ENCODE data around the gene CHST11.

The CHST11 gene

DNA sequence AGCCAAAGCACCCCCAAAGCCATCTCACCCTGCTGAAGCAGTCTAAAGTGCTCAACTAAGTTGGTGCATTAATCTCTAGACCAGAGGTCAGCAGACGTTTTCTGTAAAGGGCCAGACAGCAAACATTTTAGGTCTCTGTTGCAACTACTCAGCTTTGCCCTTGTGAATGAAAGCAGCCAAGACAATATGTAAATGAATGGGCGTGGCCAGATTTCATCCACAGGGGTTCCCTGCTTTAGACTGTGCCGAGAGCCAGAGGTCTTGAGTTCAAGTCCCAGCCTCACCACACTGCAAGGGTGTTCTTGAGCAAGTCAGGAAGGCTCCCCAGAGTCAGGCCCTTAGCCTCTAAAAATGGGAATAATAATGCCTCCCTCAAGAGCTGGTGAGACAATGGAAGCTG lies 166.2 kb downstream of the CHST11 start:
- in situ Hi-C loops (cut with MboI; ENCODE audit: low sequenced_read_pairs): no loop called here

DNA sequence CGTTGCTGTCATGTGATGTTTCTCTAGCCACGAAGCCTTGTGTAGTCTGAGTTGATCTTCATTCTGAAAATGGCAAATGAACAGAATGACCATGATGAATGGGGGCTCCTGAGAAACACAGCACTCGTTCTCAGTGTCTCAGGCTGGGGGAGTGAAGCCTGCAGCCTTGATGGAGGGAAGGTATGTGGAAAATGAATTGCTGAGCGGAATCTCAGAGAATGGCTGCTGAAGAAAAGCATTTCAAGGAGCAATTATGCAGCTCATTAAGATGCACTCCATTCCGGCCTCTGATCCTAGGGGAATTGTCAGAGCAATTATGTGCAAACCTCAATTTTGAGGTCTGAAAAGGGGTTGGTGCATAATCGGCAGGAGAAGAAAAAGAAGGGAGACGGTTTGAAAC lies 167.1 kb downstream of the CHST11 start:
- in situ Hi-C loops (cut with MboI; ENCODE audit: low sequenced_read_pairs): no loop called here

DNA sequence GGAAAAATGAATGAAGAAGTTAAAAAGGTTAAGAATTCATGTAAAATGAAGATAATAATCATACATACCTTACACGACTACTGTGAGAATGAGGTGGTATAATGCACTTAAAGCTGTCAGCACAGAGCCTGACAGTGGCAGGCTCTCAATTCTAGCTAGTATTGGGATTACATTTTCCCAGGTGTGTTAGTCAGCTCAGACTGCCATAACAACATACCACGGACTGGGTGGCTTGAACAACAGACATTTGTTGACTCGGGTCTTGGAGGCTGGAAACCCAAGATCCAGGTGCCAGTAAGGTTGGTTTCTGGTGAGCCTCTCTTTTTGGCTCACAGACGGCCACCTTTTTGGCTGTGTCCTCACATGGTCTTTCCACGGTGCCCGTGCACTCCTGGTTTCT lies 167.8 kb downstream of the CHST11 start:
- in situ Hi-C loops (cut with MboI; ENCODE audit: low sequenced_read_pairs): no loop called here

DNA sequence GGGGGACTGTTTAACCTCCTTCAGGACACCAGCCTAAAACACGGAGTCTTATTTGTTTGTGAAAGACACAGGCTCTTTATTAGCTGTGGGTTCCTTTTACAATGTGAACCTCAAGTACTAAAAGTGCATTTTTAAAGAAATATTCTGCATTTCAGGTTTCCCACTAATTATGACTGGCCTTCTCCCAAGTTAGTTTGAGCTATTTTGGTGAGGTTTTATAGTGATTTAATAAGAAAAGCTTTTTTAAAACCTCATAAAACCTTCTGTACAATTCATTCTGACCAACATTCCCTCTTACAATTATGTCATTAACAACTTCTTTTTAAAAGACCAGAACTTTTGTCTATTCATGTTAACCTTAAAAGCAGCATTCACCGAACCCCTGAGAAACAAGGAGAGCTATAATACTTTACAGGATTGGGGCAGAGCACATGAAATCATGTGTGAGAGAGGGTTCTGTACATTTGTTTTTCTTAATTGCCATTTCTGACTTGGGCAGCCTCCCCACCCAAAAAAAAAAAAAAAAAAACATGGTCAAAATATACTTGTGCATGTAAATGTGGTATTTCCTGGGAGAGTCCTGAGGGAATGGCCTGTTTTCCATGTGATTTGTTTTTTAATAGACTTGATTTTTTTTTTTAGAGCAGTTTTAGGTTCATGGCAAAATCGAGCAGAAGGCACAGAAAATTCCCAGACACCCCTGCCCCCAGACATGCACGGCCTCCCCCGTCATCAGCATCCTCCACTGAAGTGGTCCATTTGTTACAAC lies 169.5 kb downstream of the CHST11 start:
- in situ Hi-C loops (cut with MboI; ENCODE audit: low sequenced_read_pairs): no loop called here

DNA sequence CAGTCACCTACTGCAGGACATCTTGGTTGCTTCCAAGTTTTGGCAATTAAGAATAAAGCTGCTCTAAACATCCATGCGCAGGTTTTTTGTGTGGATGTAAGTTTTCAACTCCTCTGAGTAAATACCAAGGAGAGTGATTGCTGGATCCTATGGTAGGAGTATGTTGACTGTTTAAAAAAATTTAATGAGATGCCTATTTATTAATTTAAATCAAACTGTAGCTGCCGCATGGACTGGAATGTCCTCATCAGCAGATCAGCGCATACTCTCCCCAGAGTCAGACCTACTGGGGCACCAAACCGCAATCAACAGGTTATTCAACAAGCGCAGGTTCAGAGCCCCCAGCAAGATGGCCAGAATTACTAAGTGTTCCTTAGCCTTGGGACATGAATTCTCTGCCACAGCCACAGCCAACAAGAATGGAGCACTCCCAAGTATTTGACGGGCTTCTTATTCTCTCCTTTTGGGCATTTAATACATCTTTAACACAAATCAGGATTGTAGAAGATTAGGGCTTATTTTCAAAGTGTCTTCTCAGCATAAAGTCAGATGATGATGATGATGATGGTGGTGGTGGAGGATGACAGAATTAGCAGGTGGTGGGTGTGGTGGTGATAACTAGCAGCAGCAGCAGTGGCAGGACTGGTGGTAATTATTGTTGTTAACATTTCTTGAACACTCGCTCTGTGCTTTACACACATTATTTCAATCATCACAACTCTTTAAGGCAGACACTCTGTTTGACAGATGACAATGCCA lies 170.7 kb downstream of the CHST11 start:
- in situ Hi-C loops (cut with MboI; ENCODE audit: low sequenced_read_pairs): no loop called here

DNA sequence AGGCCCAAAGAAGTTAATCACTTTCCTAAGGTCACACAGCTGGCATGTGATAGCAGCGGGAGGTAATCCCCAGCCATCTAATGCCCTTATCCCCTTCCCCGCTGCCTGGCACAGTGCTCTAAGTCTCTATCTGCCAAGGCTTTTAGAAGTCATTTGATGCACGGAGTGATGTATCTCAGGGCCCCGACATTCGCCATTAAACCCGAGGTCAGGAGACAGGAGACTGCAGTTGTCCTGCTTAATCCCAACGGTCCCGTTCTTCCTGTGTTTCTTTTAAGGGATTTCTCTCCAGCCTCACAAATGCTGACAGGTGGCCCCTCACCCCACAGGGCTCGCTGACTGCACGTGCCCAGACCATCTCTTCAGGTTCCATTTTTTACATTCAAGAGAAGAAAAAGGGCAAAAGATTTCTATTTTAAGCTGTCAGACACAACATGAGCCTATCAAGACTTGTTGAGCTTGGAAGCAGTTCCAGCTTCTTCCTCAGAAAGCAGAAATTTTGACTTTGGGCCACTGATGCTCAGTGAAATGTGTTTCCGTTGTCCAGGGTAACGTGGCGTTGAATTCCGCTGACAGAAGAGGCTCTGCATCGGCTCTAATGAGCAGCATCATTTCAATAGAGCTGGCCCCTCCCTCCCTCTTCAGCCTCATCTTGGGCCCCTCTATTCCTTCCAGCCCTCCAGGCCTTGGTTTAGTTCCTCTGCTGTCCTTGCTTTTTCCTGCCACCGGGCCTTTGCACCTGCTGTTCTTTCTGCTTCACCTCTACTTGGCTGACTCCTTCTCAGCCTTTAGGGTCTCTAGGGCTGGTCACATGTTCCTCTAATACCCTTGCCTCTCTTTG lies 171.5 kb downstream of the CHST11 start:
- in situ Hi-C loops (cut with MboI; ENCODE audit: low sequenced_read_pairs): no loop called here

DNA sequence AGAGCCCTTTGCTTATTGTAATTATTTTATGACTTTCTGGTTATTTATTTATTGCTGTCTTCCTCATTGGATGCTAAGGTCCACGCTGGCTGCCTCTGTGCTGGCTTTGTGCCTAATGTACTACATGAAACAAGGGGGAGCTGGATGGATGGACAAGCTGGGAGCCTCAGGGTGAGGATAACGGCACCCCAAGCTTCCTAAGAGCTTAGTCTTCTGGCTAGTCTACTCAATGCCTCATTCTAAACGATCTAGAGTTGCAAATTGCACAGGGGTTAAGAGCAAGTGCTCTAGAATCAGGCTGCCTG lies 172.0 kb downstream of the CHST11 start:
- in situ Hi-C loops (cut with MboI; ENCODE audit: low sequenced_read_pairs): no loop called here

DNA sequence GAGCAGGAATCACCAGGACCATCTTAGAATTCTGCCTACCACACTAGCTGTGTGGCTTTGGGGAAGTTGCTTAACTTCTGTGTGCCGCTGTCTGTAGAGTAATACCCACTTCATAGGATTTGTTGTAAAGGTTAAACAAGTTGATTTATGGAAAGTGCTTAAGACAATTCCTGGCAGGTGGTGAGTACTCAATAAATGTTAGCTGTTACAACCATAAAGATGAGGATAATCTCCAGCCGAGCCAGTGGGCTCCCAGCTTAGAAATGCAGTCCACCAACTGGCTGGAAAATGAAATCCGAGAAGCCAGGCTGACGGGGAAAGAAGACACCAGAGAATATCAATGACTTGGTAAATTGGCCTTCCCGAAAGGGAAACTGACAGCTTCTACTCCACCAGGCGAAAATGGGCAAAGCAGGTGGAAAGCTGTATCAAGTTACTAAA lies 173.5 kb downstream of the CHST11 start:
- in situ Hi-C loops (cut with MboI; ENCODE audit: low sequenced_read_pairs): no loop called here

DNA sequence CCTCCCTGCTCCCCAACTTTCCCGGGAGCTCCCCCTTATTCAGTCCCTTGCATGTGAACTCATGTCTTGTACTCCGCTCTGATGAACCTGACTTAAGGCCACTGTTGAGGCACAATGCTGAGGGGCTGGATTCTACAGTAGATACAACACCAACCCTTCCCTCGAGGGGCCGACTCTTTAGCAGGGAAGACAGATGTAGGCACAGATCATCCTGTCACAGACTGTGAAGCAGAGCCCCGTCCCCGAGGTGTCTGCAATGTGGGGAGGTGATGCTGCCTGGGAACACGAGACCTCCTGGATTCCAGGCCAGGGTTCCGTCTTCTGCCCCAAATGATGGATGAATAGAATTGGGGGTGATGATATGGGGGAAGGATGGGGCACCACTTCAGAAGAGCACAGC lies 175.1 kb downstream of the CHST11 start:
- in situ Hi-C loops (cut with MboI; ENCODE audit: low sequenced_read_pairs): no loop called here

DNA sequence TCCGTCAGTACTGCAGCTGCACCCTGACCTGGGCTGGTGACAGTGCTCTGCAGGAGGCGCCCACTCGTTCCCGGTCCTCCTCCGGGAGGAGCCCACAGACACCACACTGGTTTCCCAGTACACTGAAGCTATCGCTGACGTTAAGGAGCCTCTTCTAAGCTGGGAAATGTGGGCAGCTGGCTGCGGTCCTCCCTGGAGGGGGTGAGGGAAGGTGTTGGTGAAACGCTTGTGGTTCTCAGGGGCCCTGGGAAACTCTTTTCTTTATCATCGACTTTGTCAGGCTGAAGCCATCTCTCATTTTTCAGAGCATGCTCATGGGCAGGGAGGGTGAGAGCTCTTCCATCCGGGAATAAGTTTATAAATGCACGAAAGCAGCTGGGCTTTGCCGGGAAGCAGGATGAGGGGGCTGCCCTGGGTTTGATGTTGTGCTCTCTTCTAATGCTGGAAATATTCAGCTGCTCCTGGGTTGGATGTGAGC lies 176.0 kb downstream of the CHST11 start:
- in situ Hi-C loops (cut with MboI; ENCODE audit: low sequenced_read_pairs): no loop called here

DNA sequence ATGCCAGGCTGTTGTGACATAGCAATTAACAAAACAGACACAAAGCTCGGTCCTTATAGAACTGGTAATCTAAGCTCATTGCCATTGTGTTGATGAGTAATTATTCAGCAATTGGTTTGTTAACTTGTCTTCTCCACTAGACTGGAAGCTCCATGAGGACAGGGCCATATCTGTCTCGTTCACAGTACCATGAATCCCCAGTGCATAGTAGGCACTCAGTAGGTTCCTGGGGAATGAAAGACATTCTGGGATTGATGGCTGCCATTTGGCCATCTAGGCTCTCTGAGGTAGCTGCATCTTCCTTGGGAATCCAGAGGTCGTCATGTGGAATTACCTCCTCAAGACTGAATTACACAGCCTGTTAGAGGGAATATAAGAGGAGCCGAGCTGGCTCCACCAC lies 177.3 kb downstream of the CHST11 start:
- in situ Hi-C loops (cut with MboI; ENCODE audit: low sequenced_read_pairs): no loop called here

DNA sequence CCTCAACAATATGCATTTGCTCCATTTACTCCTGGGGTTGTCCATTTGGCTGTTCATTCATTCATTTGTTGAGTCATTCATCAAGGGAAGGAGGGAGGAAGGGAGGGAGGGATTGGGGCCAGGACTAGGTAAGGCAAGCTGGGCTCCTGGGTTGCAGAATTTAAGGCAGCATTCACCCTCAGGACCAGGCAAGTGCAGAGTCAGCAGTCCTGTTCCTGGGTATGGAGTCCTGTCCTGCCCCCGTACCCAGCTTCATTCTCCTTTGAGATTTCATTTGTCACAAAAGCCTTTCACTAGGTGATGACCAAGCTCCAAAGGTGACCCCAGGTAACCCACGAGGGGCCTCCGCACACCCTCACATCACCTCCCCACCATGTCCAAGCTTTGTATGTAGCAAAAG lies 178.1 kb downstream of the CHST11 start:
- in situ Hi-C loops (cut with MboI; ENCODE audit: low sequenced_read_pairs): no loop called here

DNA sequence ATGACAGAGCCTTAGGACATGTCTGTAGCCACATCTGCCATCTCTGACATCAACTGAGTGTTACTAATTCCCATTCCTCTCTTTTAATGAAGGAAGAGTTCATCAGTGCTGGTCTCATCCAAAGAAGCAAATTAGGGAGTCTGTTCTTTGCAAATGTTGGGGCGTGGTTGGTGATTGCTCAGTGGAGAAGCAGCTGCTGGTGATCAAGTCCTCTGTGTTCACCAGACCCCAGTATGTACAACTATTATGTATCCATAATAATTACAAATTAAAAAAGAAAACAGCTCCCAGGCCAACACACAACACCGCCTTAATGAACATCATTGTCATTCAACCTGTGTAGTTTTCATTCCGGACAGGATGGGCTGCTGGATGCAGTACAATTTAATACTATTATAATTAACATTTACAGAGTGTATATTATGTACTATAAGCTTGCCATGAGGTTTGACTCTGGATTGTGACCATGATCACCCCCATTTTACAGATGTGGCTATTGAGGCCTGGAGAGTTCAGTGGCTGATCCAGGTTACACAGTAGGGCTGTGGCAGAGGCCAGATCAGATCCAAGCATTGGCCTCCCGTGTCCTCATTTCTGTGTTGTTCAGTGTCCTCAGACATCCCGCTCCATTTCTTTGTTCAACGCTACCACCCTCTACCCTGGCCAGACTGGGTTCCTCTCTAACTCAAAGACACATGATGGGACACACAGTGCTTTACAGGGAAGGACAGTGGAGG lies 179.0 kb downstream of the CHST11 start:
- in situ Hi-C loops (cut with MboI; ENCODE audit: low sequenced_read_pairs): no loop called here

DNA sequence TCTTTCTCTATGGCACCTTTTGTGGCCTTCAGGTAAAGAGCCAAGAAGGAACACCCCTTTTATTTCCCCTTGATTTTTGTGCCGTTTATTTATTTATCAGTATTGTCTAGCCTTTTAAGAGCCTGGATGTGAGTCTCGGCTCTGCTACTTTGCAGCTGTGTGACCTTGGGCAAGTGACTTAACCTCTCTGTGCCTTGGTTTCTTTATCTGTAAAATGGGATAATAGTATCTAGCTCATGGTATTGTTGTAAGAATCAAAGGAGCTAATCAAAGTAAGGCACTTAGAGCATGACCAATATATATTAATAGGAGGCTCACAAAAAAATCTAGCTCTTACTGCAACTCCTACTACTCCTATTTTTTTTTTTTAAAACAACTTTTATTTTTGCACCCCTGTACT lies 179.7 kb downstream of the CHST11 start:
- in situ Hi-C loops (cut with MboI; ENCODE audit: low sequenced_read_pairs): no loop called here

DNA sequence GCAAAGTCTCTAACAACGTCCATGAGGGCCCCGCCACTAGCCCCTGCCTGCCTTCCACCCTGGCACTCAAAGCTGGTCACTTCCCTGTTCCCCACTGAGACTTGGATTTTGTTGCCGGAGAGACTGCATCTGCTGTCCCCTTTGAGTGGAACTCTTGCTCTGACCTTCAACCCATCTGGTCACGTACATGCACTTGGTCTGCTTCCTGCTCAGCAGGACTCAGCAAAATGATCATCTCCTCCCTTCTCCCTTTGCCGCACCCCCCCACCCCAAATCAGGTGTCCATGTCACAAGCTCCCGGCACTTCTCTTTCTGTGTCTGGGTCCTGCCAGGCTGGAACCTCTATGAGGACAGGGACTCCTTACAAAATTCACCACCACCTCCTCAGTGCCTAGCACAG lies 180.9 kb downstream of the CHST11 start:
- in situ Hi-C loops (cut with MboI; ENCODE audit: low sequenced_read_pairs): no loop called here

DNA sequence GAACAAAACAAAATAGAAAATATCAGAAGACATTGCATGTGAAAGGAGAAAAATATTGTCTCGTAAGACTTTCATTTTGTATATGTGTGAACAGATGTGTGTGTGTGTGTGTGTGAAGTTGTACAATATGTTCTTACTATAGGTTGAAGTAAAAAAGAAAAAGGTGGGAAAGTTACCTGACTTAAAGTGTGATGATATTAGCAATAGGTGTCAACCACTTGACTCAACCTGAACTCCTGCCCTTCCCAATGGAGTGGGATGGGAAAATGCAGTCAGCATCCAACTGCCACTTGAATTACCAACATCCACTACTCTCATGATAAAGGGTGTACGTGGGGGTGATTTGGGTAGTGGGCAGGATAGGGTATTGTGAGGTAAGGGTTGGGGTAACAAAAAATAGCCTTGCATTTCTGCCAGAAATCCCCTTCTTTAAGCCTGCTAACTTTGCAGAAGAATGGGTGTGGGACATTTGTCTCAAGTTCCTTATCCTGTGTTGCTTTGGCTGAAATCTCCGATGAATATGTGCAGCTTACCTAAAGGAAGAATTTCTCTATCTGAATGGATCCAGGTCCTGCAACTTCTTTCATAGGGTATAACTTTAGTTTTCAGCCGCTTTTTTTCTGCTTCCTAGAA lies 181.6 kb downstream of the CHST11 start:
- in situ Hi-C loops (cut with MboI; ENCODE audit: low sequenced_read_pairs): no loop called here

DNA sequence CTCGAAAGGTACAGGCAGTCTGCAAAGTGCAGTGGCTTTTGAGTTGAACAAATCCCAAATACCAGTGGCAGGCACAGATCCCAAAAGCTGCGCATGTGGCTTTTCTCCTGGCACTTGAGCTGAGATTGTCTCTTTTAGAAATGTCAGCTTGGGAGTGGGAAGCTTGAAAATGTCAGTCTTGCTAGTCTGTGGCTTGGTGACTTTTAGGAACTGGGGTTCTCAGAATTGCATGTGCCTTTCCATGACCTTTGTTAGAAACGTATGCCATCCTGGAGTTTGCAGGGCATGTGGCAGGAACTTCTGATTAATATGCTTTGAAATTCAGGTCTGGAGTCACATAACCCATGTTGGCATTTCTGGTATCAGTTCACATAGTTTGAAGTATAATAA lies 182.1 kb downstream of the CHST11 start:
- in situ Hi-C loops (cut with MboI; ENCODE audit: low sequenced_read_pairs): no loop called here

DNA sequence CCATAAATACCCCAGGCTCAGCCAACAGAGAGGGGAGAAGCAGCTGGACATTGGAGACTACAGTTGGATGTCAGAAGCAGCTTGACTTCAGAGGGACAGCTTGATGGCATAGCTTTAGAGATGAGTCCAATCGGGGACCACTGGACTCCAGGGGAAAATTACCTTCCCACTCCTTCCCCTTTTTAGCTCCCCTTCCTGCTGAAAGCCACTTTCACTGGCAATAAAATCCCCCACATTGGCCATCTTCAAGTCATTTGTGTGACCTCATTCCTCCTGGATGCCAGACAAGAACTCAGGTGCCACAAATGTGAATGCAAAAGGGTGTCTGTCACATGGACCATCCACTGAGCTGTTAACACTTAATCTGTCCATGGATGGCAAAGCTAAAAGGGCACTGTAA lies 184.2 kb downstream of the CHST11 start:
- in situ Hi-C loops (cut with MboI; ENCODE audit: low sequenced_read_pairs): no loop called here

DNA sequence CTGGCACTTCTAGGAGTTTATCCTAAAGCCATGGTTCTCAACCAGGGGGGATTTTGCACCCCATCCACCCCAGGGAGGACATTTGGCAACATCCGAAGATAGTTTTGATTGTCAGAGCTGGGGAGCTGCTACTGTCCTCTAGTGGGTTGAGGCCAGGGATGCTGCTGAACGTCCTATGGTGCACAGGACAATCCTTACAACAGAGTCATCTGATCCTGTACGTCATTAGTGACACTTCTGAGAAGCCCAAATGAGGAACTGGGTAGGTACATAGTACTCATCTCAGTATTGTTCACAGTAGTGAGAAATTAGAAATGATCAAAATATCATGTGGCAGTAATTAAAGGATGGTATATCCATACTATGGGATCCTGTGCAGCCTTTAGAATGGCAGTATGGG lies 185.1 kb downstream of the CHST11 start:
- in situ Hi-C loops (cut with MboI; ENCODE audit: low sequenced_read_pairs): no loop called here

DNA sequence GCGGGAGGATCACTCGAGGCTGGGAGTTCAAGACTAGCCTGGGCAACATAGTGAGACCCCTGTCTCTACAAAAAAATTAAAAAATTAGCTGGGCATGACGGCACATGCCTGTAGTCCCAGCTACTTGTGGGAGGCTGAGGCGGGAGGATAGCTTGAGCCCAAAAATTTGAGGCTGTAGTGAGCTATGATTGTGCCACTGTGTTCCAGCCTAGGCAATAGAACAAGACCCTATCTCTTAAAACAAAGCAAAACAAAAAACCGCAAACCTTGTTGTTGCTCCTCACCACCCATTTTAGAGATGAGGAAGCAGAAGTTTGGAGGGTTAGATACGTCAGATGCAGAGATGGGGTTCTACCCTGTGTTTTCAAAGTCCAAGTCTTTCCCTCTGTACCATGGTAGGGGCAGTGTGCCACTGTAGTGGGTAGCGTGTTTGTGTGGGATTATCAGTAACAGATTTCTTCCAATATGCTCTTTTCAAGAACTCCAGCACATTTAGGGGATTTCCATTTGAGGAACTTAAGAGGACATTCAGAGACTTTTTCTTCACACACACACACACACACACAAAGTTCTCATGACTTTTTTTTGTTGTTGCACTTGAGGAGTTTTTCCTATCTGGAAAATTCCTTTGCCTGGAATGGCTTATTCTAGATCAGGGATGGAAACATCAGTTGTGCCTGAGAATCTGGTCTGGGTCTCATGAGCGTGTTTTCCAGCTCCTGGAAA lies 186.5 kb downstream of the CHST11 start:
- in situ Hi-C loops (cut with MboI; ENCODE audit: low sequenced_read_pairs): no loop called here

Data from hTERT RPE-1 (cell line).